Progenitor cell of endocrine pancreas (in vitro differentiated cells): ENCODE results near the gene ASB5. TPM values are rescaled to one million over a fixed set of nuclear protein-coding genes. Genes with fewer than 3 reads are reported as not detected.

Source experiments
- DNase-seq: peaks from one replicate; pipeline ENCODE4 v3.0.0; 2021; ENCODE audit warnings: low spot score; ENCODE audit not compliant: unreplicated experiment
- H3K27ac Mint-ChIP-seq: 2 replicates; pipeline ENCODE4 v1.8.0; 2021; ENCODE audit warnings: mild to moderate bottlenecking, moderate library complexity, mixed read lengths
- H3K27me3 Mint-ChIP-seq: 2 replicates; pipeline ENCODE4 v1.8.0; 2021; ENCODE audit warnings: mixed read lengths
- H3K36me3 Mint-ChIP-seq: 2 replicates; pipeline ENCODE4 v1.8.0; 2022; ENCODE audit warnings: mixed read lengths; ENCODE audit not compliant: insufficient read depth
- H3K4me1 Mint-ChIP-seq: 2 replicates; pipeline ENCODE4 v1.8.0; 2021; ENCODE audit warnings: low read depth, mixed read lengths
- H3K4me3 Mint-ChIP-seq: 2 replicates; pipeline ENCODE4 v1.8.0; 2021; ENCODE audit warnings: low read depth, mild to moderate bottlenecking, moderate library complexity, mixed read lengths
- H3K9me3 Mint-ChIP-seq: 2 replicates; pipeline ENCODE4 v1.8.0; 2021; ENCODE audit warnings: low read depth, mixed read lengths
- CTCF ChIP-seq: fragments of 200-600 bp; sonication (generic); IDR thresholded peaks from one replicate; pipeline ENCODE4 v1.5.0; 2021; ENCODE audit warnings: antibody characterized with exemption, mild to moderate bottlenecking; ENCODE audit not compliant: unreplicated experiment
- total RNA-seq: library from RNA; stranded (reverse); gene quantifications from 2 replicates; pipeline ENCODE4 v1.2.1, GENCODE V29; 2021

ASB5 gene
- total RNA-seq, 1 donor from 2014 or later = 0.50 TPM

GRCh38 chr4:176185051-176185450 is 84.0 kb downstream of the ASB5 start:
- no peaks in the 10 kb centered on the region for H3K9me3 Mint-ChIP-seq
- H3K4me1 Mint-ChIP-seq = peaks cover 12% of the 10 kb centered on the region
- H3K36me3 Mint-ChIP-seq = no peaks in the 10 kb centered on the region
- no peak for TF ChIP-seq CTCF
- no peak overlapping the region for H3K27ac Mint-ChIP-seq
- no peaks in the 10 kb centered on the region for H3K27me3 Mint-ChIP-seq
- DNase-seq = no peak
- no peak overlapping the region for H3K4me3 Mint-ChIP-seq

Other genes starting within 250 kb of the ASB5 start
- gene WDR17, start 203.4 kb downstream of the ASB5 start, total RNA-seq = 5.1 and 5.2 TPM in 2 replicates
- 0.33 and 0.93 TPM in 2 replicates for gene SPATA4, start 73.6 kb downstream of the ASB5 start, total RNA-seq
- gene SPCS3, start 50.7 kb upstream of the ASB5 start, total RNA-seq = 118 and 123 TPM in 2 replicates